RWPE2 (cell line): ENCODE results near the gene SLC25A13.

Source experiments
- ATAC-seq: fragments of 200-7000 bp; cut with Tn5 transposase; 3 replicates; pipeline ENCODE4 v1.9.1; 2021; ENCODE audit warnings: low read depth
- DNase-seq: peaks from one replicate; pipeline ENCODE4 v3.0.0-alpha.2; 2020; ENCODE audit warnings: low spot score
- H3K27ac ChIP-seq: fragments of 450-650 bp; 2 replicates; pipeline ENCODE4 v1.5.1; 2017; ENCODE audit warnings: mild to moderate bottlenecking; ENCODE audit not compliant: poor library complexity, severe bottlenecking
- H3K27me3 ChIP-seq: fragments of 250-450 bp; sonication (Bioruptor Pico); 2 replicates; pipeline ENCODE4 v1.5.1; 2021; ENCODE audit warnings: mild to moderate bottlenecking, moderate library complexity; ENCODE audit not compliant: insufficient read depth, poor library complexity, severe bottlenecking
- H3K36me3 ChIP-seq: fragments of 250-450 bp; sonication (Bioruptor Pico); 2 replicates; pipeline ENCODE4 v1.5.1; 2020; ENCODE audit warnings: low read depth, mild to moderate bottlenecking, moderate library complexity
- H3K4me1 ChIP-seq: fragments of 250-450 bp; sonication (Bioruptor Pico); 2 replicates; pipeline ENCODE4 v1.5.1; 2021; ENCODE audit warnings: mild to moderate bottlenecking, moderate library complexity; ENCODE audit not compliant: insufficient read depth, poor library complexity, severe bottlenecking
- H3K4me3 ChIP-seq: fragments of 250-450 bp; sonication (Bioruptor Pico); 2 replicates; pipeline ENCODE4 v1.5.1; 2021; ENCODE audit warnings: mild to moderate bottlenecking, moderate library complexity; ENCODE audit not compliant: severe bottlenecking
- H3K9me3 ChIP-seq: fragments of 250-450 bp; sonication (Bioruptor Pico); 2 replicates; pipeline ENCODE4 v1.5.1; 2021; ENCODE audit warnings: mild to moderate bottlenecking, moderate library complexity; ENCODE audit not compliant: severe bottlenecking
- TF ChIP-seq, protein P1 (sequence below): fragments of 450-650 bp; IDR thresholded peaks from one replicate; pipeline ENCODE4 v1.5.1; 2017; ENCODE audit warnings: mild to moderate bottlenecking, moderate library complexity; ENCODE audit not compliant: poor library complexity, severe bottlenecking

Gene SLC25A13

GRCh38 chr7:96143495-96144259 lies 178.2 kb downstream of the SLC25A13 start:
- TF ChIP-seq, protein P1, sequence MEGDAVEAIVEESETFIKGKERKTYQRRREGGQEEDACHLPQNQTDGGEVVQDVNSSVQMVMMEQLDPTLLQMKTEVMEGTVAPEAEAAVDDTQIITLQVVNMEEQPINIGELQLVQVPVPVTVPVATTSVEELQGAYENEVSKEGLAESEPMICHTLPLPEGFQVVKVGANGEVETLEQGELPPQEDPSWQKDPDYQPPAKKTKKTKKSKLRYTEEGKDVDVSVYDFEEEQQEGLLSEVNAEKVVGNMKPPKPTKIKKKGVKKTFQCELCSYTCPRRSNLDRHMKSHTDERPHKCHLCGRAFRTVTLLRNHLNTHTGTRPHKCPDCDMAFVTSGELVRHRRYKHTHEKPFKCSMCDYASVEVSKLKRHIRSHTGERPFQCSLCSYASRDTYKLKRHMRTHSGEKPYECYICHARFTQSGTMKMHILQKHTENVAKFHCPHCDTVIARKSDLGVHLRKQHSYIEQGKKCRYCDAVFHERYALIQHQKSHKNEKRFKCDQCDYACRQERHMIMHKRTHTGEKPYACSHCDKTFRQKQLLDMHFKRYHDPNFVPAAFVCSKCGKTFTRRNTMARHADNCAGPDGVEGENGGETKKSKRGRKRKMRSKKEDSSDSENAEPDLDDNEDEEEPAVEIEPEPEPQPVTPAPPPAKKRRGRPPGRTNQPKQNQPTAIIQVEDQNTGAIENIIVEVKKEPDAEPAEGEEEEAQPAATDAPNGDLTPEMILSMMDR = no peak
- H3K36me3 ChIP-seq = peaks cover 13% of the 10 kb centered on the region
- no peaks in the 10 kb centered on the region for H3K9me3 ChIP-seq
- no peak for ATAC-seq
- DNase-seq = no peak
- no peak overlapping the region for H3K4me3 ChIP-seq
- H3K27ac ChIP-seq = no peak overlapping the region
- no peaks in the 10 kb centered on the region for H3K27me3 ChIP-seq
- H3K4me1 ChIP-seq = no peaks in the 10 kb centered on the region

DNA sequence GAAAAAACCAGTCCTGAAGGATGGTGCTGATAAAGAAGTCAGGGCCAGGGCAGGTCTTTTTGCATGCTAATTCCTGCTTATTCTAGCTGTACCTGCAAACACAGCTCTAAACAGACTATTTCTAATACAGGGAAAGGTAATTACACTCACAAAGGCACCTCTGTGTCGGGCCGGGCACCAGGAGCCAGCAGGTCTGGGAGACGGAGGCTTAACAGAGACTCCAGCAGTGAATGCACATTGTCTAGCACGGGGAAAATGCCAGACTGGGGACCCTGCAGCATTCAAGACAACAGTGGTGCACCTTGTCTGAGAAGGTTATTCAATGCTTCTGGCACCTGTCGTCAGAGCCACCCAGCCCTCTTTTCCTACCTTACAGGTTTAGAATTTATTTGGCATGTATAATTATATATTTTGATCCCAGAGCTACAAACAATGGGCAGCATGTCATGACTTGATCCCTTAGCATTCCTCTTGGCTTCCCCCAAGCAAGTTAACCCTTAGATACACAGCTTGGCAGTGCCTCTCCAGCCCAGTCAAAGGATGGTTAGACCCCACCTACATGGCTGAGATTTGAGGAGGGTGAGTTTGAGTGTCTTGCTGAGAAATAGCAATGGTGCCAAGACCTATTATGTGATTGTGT lies 185.2 kb downstream of the SLC25A13 start:
- DNase-seq (no peak), ATAC-seq (no peak)
- TF ChIP-seq, protein P1 = no peak
- Histone ChIP-seq H3K9me3 (no peaks in the 10 kb centered on the region), H3K4me1 (peaks cover 10% of the 10 kb centered on the region), H3K4me3 (no peak overlapping the region), H3K27me3 (no peaks in the 10 kb centered on the region), H3K36me3 (no peaks in the 10 kb centered on the region), H3K27ac (no peak overlapping the region)

DNA sequence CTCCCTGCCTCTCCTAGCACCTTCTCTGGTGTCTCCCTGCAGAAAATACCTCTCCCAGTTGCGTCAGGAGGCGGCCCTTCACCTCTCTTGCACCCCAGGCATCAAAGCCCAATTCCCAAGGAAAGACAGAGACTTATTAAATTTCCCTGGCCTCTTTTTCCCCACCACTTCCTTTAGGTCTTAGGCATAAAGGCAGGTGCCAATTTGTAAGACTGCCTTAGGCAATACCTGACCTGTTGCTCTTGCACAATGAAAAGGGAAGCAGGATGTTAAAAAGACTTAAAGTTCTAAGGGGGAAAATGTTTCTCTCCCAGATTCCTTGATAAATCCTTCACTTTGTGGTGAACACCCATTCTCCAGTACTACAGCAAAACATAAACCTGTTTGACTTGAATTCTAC lies 186.7 kb downstream of the SLC25A13 start:
- H3K9me3 ChIP-seq = no peaks in the 10 kb centered on the region
- TF ChIP-seq, protein P1 = no peak
- H3K4me1 ChIP-seq = peaks cover 10% of the 10 kb centered on the region
- H3K36me3 ChIP-seq = 0 out of 2 replicates have a peak, but pooled peaks cover 5% of the 10 kb centered on the region
- peak overlapping the region; percentile 28 for H3K27ac ChIP-seq
- ATAC-seq = peak; percentile 81
- no peaks in the 10 kb centered on the region for H3K27me3 ChIP-seq
- H3K4me3 ChIP-seq = no peak overlapping the region
- no peak for DNase-seq

DNA sequence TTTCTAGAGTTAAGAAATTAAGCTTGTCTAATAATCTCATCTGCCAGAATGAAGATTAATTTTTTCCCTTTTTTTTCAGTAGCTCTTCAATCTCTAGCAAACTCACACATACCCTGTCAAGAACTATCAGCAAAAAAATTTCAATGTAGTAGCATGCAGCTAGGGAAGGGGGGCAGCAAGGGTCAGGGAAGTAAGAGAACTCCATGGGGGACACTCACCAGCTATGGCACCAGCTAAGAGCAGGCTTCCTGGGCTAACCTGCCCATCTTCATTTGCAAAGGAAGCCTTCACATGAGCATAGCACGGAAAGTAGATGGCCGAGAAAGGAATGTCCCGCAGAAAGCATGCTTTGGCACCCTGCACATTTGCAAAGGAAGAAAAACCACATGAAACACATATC lies 190.4 kb downstream of the SLC25A13 start:
- no peak for DNase-seq
- TF ChIP-seq, protein P1 = no peak
- H3K27me3 ChIP-seq = no peaks in the 10 kb centered on the region
- H3K4me3 ChIP-seq = no peak overlapping the region
- H3K36me3 ChIP-seq = 0 out of 2 replicates have a peak, but pooled peaks cover 5% of the 10 kb centered on the region
- no peak for ATAC-seq
- no peaks in the 10 kb centered on the region for H3K9me3 ChIP-seq
- peaks cover 10% of the 10 kb centered on the region for H3K4me1 ChIP-seq
- H3K27ac ChIP-seq = no peak overlapping the region

DNA sequence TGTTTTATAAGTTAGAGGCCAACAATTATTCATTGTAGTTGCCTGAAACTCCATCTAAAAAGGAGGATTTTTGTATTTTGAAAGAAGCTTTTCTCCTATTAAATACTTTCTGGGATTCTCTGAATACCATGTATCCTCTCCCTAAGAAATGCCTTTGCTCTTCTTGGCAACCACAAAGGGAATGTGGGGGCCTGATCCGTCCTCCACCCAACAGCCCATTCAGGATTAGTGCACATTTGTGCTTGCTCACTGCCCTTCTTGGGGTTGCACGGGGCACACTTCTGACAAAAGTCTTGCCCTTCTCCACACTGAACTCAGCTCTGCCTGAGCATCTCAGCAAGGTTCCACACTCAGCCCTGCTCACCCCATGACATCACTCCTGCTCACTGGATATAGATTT lies 194.2 kb downstream of the SLC25A13 start:
- ATAC-seq (no peak), DNase-seq (no peak)
- TF ChIP-seq, protein P1 = no peak
- Histone ChIP-seq H3K27ac (no peak overlapping the region), H3K9me3 (no peaks in the 10 kb centered on the region), H3K4me3 (no peak overlapping the region), H3K4me1 (no peaks in the 10 kb centered on the region), H3K36me3 (0 out of 2 replicates have a peak, but pooled peaks cover 5% of the 10 kb centered on the region), H3K27me3 (no peaks in the 10 kb centered on the region)
